Measurements from ENCODE around the gene IL17D.

The IL17D gene

DNA sequence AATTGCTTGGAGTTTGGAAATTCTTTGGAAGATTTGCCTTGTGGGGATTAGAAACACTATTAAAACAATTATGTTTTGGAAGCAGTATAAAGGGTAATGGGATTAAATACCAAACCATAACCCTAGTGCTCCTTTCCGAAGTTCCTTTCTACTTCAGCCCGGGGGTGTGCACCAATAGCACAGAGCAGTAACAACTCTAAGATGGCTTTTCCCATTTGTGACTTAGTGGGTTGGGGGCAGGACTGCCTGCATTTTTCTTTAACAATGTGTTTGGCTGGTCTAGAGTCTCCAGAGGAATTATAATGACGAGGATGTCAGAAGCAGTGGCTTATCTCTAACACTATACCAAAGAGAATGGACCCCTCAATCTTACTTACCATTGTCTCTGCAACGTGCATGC is 11.9 kb upstream of the IL17D start:
- DNase-seq (ENCODE audit: low spot score), result no peak

DNA sequence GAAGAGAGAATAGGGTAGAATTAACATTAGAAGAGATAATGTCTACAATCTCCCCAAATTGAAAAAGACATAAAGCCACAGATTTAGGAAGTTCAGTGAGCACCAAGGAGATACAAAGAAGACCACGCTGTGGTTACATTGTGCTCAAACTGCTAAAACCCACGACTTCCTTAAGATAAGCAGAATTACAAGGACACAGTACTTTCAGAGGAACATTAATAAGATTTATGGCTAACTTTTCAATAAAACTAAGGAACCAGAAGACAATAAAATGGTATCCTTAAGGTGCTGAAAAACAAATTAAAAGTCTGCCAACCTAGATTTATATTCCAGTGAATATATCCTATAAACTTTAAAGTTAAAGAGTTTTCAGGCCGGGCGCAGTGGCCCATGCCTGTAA is 7.4 kb upstream of the IL17D start:
- no peak for DNase-seq (ENCODE audit: low spot score)

DNA sequence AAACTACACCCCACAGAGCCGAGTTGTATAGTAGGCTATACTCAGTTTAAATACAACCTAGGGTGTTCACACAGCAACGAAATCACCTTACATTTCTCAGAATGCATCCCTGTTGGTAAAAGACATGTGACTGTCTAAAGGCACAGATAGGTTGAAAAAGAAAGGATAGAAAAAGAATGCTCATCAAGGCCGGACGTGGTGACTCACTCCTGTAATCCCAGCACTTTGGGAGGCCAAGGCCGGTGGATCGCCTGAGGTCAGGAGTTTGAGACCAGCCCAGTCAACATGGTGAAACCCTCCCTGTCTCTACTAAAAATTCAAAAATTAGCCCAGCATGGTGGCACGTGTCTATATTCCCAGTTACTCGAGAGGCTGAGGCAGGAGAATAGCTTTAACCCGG is 3.8 kb upstream of the IL17D start:
- no peak for DNase-seq (ENCODE audit: low spot score)

DNA sequence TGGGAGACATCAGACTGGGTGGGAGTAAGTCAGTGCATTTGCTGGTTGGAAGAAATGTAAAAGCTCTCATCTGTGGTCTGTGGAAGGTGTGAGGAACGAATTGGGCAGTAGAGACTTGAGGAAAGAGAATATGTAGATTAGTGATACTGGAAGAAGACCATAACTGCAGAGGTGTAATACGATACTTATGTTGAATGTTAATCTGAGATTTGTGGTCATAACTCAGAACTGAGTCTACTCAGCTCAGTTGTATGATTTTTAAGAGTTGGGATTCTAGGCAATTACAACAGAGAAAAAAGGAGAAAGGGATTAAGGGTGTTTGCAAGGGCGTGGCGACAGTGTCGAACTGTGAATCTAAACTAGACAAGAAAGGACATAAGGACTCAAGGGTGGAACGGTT is 3.2 kb upstream of the IL17D start:
- DNase-seq (ENCODE audit: low spot score), result no peak

DNA sequence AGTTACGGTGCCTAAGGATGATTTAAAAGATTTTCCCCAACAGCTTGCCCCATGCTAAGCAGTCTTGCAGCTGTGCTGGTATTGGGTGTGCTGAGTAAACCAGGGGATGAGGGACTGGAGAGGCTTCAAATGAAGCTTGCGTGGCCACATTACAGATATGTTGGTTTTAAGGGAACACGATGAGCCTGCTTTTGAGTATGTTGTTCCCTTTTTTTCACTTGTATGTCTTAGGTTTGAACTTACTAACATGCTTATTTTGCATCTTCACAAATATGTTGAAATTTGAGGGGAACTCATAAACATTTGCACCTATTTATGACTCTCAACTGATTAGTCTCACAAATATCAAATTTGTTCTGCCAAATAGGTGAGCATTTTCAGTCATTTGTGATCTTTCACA is 2.0 kb upstream of the IL17D start:
- no peak for DNase-seq (ENCODE audit: low spot score)

DNA sequence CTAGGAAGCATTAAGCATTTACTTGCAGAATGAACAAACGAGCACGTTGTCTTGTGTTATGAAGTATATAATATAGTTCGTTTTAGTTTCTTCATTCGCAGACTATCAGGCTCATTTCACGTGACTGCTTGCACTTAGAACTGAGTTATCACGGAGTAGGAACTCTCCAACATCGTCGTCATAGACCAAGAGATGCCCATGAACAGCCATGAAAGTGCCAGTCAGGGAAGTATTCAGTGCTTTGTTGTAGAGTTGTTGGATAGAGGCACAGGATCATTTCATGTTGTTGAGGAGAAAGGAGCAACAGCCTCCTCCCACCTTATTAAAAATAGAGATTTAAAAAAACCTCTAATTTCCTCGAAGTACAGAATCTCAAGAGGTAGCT is 977 bp upstream of the IL17D start:
- no peak for DNase-seq (ENCODE audit: low spot score)

DNA sequence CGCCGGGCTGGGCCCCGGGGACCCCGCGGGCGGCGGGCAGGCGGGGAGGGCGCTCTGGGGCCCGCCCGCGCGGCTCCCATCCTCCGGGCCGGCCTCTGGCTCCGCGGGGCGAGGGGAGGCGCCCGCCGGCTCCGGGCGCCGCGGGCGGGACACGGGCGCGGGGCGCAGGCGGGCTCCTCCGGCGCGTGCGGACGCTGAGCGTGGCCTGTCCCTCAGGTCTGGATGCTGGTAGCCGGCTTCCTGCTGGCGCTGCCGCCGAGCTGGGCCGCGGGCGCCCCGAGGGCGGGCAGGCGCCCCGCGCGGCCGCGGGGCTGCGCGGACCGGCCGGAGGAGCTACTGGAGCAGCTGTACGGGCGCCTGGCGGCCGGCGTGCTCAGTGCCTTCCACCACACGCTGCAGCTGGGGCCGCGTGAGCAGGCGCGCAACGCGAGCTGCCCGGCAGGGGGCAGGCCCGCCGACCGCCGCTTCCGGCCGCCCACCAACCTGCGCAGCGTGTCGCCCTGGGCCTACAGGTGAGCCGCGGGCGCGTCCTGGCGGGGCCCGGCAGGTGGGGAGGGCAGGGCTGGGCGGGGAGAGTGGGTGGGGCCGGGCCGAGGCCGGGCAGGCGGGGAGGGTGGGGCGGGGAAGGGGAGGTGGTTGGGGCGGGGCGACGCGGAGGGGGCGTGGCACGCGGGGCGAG is 420 bp downstream of the IL17D start:
- peak; percentile 68 for DNase-seq (ENCODE audit: low spot score)

DNA sequence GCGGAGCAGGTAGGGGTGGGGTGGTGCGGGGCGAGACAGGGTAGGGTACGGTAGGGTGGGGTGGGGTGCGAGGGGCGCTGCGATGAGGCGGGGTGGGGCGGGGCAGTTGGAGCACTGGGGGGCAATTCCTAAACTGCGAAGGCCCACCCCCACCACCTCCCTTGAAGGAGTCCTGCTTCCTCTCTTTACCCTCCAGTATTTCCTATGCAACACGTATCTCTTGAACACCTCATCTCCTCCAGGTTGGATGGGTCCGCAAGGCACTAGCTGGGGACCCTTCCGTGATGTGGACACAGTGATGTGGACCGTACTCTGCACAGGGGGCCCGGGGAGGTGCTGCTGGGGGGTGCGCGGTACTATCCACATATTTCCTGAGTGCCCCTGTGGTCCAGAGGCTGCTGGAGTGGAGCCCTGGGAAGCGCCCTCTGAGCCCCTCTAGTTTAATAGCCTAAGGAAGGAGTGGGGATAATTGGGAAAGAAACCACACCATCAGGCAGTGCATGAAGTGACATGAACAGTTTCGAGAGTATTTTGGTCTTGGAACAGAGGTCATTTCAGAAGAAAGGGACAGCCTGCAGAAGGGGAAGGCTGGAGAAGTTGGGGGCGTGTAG is 1.1 kb downstream of the IL17D start:
- no peak for DNase-seq (ENCODE audit: low spot score)

DNA sequence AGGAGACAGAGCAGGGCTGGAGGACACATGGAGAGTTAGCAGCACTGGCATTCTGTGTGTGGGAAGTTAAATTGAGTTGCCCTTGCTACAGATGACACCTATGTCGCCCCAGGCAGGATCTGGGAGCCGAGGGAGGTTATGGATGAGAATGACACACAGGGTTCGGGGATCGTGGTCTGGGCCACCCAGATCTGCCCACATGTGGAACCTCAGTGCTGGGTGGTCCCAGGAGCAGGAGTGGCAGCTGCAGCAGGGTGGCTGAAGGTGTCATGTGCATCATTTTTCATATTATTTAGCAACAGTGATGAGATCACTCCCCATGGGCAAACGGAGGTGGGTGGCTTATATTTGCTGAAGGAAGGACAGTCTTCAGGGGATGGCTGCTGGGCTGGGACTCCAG is 3.2 kb downstream of the IL17D start:
- no peak for DNase-seq (ENCODE audit: low spot score)

DNA sequence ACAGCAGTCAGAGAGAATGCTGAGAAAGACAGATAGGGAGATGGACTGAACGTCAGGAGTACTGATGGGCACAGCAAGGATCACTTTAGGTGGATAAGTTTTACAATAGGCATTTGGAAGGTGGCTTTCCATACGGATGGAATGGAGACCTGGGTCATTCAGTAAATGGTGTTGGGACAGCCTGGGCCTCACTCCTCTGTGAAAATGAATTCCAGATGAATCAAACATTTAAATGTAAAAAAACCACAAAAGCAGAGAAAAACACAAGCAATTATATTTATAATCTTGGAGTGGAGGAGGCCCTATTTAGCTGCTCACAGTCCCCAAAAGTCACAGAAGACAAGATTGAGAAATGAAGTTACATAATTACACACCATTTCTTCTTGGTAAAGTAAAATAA is 4.7 kb downstream of the IL17D start:
- no peak for DNase-seq (ENCODE audit: low spot score)

DNA sequence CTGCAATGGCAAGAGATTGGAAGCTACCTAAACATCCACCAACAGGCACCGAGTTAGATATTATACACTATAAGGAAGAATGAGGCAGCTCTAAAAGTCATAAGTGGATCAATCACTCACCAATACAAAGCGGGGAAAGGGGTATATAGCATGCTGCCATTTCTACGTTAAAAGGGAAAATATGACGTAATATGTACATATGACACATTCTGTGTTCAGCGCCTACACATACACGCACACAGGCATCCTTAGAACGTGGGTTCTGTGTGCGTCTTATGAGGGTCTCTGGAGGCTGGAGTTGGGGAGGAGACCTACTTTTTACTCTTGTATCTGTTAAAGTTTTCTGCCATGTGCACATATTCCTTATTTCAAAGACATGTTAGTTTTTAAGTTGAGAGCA is 5.9 kb downstream of the IL17D start:
- no peak for DNase-seq (ENCODE audit: low spot score)

DNA sequence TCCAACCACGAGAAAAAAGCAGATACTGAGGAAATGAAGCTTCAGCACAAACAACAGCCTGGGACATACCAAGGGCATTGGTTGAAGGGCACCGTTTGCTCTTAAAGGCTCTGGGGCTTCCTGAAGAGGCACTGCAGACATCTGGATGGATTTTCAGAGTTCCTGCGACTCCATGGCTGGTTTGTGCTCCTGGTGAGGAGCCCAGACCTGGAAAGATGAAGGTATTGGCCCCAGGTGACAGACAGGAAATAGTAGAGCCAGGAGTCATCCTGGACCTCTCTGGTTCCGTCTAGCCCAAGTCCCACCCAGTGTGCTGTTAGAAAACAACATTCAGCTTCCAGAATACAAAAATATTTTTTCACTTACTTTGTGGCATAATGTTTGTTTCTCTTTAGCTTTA is 6.3 kb downstream of the IL17D start:
- no peak for DNase-seq (ENCODE audit: low spot score)

DNA sequence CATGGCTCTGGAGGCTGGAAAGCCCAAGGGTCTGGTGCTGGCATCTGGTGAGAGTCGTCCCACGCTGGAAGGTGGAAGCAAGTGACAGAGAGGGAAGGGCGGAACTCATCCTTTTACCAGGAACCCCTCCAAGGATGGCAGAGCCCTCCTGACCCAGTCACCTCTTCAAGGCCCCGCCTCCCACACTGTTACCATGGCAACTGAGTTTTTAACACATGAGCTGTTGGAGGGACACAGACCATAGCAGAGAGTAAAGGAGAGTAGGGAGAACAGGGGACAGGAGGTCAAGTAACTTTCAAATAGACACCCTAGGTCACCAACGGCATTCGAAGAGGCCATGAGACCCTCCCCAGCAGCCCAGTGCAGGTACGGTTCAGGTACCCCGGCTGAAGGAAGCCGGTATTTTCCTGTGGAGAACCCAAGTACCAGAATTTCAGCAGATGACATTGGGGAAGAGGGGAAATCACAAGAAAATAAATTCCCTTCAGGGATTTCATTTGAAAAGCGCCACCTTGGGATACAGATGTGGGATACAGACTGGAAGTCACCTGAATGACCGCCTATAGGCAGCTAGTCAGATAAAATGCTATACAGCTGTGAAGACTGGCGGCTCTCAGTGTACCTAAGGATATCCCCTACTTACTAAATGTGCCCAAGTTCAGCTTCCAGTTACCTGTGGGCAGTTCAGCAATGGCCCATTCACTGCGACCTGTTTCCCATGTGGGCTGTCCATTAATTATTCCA is 8.0 kb downstream of the IL17D start:
- DNase-seq (ENCODE audit: low spot score), result no peak

DNA sequence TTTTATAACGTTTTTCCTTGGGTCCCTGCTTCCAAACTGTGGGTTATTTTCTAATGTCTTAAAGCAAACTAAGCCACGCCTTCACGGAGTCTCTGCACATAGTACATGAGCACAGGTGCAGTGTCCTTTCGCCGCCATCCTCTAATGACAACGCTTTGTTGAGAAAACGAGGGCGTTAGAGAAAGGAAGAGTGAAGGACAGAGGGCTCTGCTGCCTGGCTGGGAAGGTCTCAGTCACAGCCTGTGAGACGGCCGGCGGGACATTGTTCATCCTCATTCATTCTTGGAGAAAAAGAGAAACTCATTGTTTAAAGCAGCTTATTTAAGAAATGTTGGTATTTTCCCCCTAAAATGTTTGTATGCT is 9.5 kb downstream of the IL17D start:
- no peak for DNase-seq (ENCODE audit: low spot score)

DNA sequence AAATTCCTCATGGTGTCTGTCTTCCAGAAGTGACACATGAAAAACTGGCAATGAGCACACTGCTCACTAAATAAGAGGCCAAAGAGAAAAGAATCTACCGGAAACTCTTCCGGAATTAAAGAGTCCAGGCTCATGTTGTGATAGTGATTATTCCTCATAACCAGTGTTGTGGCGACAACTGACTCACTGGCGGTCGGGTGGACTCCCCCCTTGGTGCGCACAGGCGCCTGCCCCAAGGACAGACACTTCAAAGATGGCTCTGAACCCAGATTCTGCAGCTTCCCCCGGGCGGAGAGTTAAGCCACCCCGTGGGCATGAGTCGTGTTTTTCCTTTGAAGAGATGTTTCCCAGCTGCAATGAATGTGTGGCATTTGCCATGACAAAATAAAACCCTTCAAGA is 10.3 kb downstream of the IL17D start:
- DNase-seq (ENCODE audit: low spot score), result no peak

DNA sequence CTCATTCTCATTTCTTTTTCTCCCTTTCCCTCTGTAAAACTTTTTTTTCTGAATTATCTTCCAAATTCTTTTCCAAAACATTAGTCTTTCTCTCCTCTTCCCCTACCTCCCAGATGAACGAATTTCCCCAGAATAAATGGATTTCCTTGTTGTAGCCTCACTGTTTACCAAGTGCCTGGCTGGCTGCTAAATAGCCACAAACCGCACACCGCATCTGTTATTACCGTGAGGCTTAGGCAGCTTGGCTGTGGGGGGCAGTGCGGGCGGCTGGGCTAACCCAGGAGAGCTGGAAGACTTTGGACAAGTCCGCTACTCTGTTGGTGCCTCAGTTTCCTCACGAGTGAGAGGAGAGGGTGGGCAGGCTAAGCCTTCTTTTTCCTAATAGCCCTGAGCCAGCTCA is 10.7 kb downstream of the IL17D start:
- no peak for DNase-seq (ENCODE audit: low spot score)

DNA sequence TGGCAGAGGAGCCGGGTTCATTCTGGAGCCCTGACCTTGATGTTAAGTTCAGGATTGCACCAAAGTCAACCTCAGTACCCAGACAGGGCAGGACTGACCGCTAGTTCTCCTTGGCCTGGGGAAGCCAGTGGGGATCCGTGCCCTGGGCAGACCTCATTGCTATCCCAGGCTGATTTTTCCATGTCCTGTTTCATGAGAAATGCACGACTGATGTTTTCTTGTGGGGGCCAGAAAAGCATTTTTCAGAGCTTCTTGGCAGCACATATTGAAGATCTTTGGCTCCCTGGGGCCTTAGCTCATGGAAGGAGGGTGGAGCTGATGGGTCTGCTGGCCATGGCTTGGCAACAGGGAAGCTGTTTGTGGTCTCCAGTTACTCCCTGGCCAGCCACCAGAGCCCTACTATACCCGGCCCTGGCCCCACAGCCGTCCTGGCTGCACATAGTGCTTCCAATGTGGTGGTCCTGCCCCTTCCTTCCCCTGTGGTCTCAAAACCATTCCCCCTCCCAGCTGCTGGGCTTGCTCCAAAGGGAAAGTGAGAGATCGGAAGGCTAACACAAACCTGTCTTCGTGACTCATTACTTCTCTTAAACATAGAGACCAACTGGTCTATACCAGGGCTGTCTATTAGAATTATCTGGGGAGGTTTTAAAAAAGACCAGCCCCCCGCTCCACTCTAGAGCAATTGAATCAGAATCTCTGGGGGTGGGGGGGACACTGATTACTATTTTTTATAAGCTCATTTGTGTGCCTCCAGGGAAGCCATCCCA is 11.2 kb downstream of the IL17D start:
- DNase-seq (ENCODE audit: low spot score), result no peak

DNA sequence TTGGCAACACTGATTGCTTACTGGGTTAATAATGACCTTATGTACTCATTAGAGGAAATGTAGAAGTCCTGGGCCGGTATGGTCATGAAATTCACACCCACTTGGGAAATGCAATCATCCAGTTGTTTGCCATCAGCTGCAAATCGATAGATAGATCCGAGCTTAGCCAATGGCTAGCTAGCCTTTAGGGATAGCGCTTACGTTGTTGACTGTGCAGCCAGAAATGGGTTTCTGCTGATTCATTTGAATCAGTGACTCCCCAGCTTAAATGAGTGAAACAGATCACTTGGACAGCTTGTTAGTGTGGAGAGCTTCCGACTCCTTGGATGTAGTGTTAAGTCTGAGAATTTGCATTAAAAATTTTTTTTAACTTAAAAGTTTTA is 11.8 kb downstream of the IL17D start:
- no peak for DNase-seq (ENCODE audit: low spot score)

DNA sequence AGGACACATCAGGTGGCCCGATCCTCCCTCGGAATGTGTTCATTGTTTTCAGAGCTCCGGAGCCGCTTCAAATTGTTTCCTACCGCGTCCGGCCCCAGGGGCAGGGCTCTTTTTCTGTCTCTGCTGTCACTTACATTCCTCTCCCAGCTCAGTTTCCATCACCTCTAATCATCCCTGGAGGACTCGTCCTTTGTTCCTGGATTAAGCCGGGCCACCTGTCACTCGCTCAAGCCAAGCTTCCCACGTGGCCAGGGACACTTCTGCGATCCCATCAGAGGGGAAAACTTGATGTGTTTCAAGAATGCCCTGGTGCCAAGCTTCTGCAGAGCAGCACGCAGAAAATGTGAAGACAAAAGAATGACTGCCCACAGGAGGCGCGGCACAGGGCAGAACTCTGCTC is 13.5 kb downstream of the IL17D start:
- no peak for DNase-seq (ENCODE audit: low spot score)

DNA sequence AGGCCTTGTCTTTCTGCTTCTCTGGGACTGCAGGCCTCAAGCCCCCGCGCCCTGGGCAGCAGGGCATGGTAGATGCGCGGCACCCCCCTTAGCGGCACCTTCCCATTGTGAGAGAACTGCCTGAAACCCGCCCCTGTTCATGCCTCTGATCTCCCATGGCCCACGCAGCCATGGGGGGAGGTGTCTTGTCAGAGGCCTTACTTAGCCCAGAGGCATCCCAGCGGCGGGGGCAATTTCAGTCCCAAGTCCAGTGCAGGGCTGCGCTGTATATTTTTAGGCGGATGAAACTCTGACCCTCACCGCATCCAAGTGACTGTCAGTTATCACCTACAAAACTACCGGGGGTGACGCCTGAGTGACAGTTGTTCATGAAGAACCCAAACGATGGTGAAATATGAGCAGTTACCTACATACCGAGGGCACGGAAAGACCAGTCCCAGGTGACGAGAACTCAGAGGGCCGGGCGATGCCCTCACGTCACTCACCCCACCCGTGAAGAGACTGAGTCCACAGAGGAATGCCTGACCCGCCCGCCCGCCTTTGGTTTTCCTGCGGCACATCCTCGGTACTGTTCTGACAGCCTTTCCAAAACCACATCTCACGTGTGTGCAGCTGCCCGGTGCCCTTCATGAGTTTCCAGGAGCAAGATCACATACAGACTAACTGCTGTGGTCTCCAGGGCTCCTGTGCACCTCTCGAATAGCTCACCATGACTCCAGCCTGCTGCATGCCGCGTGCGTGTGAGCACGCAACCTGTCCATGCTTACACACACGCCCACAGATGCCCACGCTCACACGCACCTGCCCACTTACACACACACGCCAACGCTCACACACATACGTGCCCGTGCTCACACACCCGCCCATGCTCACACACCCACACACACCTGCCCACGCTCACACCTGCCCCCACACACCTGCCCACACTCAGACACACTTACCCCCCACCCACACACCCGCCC is 14.4 kb downstream of the IL17D start:
- no peak for DNase-seq (ENCODE audit: low spot score)

DNA sequence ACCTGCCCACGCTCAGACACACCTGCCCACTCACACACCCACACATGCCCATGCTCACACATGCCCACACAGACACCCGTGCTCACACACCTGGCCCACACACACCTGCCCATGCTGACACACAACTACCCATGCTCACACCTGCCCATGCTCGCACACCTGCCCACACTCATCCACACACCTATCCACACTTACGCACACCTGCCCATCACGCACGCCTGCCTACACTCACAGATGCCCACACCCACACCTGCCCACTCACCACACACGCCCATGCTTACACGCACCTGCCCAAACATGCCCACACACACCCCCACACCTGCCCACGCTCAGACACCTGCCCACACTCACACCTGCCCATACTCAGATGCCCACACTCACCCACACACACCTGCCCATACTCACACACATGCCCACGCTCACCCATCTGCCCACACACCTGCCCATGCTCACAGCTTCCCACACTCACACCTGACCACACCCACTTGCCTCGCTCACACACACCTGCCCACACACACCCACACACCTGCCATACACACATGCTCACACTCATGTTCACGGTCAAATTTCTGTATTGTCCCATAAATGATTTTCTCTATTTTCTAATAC is 15.6 kb downstream of the IL17D start:
- no peak for DNase-seq (ENCODE audit: low spot score)

All from putamen (tissue), 1 donor.